Suprapubic skin (tissue), 4 donors: ENCODE measurements around the gene DCAF7. TPM values are rescaled to one million over a fixed set of nuclear protein-coding genes. Genes with fewer than 3 reads are reported as not detected.

ENCODE experiments used
- DNase-seq, 2 donors: peaks; one replicate each; pipeline ENCODE4 v3.0.0-alpha.2; 2019; ENCODE audit warnings: low spot score in 2 of 2
- H3K27ac ChIP-seq: fragments of 200-600 bp; sonication (generic); one replicate; pipeline ENCODE4 v1.5.1; 2019
- H3K27me3 ChIP-seq: fragments of 200-600 bp; sonication (generic); one replicate; pipeline ENCODE4 v1.5.1; 2019
- H3K36me3 ChIP-seq: fragments of 200-600 bp; sonication (generic); one replicate; pipeline ENCODE4 v1.5.1; 2019
- H3K4me1 ChIP-seq: fragments of 200-600 bp; sonication (generic); one replicate; pipeline ENCODE4 v1.5.1; 2019
- H3K4me3 ChIP-seq: fragments of 200-600 bp; sonication (generic); one replicate; pipeline ENCODE4 v1.5.1; 2019; ENCODE audit warnings: mild to moderate bottlenecking
- H3K9me3 ChIP-seq: fragments of 200-600 bp; sonication (generic); one replicate; pipeline ENCODE4 v1.5.1; 2019
- EP300 ChIP-seq: sonication (generic); formaldehyde crosslinking; IDR thresholded peaks from one replicate; pipeline ENCODE4 v1.6.1; 2017; ENCODE audit warnings: antibody characterized with exemption
- POLR2A ChIP-seq, 2 donors: fragments of 450-650 bp; IDR thresholded peaks; one replicate each; pipeline ENCODE4 v1.6.1; 2017; ENCODE audit warnings: antibody characterized with exemption in 2 of 2, mild to moderate bottlenecking in 2 of 2, moderate library complexity in 2 of 2
- POLR2AphosphoS5 ChIP-seq, 3 donors: sonication (generic); formaldehyde crosslinking; IDR thresholded peaks; one replicate each; pipeline ENCODE4 v1.6.1; 2017; ENCODE audit warnings: antibody characterized with exemption in 3 of 3
- WGBS: methylation state at CpG from one replicate; pipeline ENCODE4 v1.1.5; 2018; 5-methylcytosine and 5-hydroxymethylcytosine counted together
- total RNA-seq, 4 donors: library from RNA; depleted of rRNA; stranded (reverse); fragments of >200 nt; gene quantifications; one replicate each; pipeline ENCODE4 v1.1.0, GENCODE V29; 2016
- TF ChIP-seq, protein P1 (sequence below), 2 donors: fragments of 200-600 bp in 1 of 2; fragments of 450-650 bp in 1 of 2; sonication (generic) in 1 of 2; IDR thresholded peaks; one replicate each; pipeline ENCODE4 v1.5.1; 2016 to 2019; ENCODE audit warnings: antibody characterized with exemption in 2 of 2, mild to moderate bottlenecking in 1 of 2, moderate library complexity in 1 of 2

DCAF7 gene
- total RNA-seq, 4 donors from 2014 or later: 22.4 to 30.9 (median 27.4) TPM

DNA sequence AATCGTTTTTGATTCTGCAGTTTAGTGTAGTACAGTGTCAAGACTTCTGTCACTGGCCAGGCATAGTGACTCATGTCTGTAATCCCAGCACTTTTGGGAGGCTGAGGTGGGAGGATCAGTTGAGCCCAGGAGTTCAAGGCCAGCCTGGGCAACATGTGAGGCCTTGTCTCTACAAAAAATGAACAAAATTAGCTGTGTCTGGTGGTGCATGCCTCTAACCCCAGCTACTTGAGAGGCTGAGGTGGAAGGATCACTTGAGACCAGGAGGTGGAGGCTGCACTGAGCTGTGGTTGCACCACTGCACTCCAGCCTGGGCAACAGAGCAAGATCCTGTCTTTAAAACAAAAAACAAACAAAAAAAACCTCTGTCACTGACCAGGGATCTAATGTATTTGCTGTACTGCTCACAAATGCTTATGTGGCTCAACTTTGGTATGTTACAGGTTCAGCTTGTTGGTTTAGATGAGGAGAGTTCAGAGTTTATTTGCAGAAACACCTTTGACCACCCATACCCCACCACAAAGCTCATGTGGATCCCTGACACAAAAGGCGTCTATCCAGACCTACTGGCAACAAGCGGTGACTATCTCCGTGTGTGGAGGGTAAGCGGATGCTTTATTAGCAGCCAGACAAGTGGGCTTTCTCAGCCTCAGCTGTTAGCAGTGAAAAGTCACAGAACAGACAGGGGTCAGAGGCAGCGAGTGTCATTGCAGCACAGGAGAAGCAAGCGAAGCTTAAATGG, 27.9 kb downstream of the DCAF7 start:
- H3K27me3 ChIP-seq: no peaks in the 10 kb centered on the region
- 93% methylated on average over 7 of the region's 7 CpGs for WGBS
- DNase-seq: no peak
- H3K9me3 ChIP-seq: no peaks in the 10 kb centered on the region
- H3K4me1 ChIP-seq: no peaks in the 10 kb centered on the region
- no peak overlapping the region for H3K27ac ChIP-seq
- peaks cover 41% of the 10 kb centered on the region for H3K36me3 ChIP-seq
- H3K4me3 ChIP-seq: no peak overlapping the region
- TF ChIP-seq POLR2AphosphoS5 (IDR thresholded peaks at IDR 0.05): no peak
- no peak for TF ChIP-seq EP300
- TF ChIP-seq, protein P1, sequence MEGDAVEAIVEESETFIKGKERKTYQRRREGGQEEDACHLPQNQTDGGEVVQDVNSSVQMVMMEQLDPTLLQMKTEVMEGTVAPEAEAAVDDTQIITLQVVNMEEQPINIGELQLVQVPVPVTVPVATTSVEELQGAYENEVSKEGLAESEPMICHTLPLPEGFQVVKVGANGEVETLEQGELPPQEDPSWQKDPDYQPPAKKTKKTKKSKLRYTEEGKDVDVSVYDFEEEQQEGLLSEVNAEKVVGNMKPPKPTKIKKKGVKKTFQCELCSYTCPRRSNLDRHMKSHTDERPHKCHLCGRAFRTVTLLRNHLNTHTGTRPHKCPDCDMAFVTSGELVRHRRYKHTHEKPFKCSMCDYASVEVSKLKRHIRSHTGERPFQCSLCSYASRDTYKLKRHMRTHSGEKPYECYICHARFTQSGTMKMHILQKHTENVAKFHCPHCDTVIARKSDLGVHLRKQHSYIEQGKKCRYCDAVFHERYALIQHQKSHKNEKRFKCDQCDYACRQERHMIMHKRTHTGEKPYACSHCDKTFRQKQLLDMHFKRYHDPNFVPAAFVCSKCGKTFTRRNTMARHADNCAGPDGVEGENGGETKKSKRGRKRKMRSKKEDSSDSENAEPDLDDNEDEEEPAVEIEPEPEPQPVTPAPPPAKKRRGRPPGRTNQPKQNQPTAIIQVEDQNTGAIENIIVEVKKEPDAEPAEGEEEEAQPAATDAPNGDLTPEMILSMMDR (IDR thresholded peaks at IDR 0.05): no peak
- no peak for TF ChIP-seq POLR2A (IDR thresholded peaks at IDR 0.05)

DNA sequence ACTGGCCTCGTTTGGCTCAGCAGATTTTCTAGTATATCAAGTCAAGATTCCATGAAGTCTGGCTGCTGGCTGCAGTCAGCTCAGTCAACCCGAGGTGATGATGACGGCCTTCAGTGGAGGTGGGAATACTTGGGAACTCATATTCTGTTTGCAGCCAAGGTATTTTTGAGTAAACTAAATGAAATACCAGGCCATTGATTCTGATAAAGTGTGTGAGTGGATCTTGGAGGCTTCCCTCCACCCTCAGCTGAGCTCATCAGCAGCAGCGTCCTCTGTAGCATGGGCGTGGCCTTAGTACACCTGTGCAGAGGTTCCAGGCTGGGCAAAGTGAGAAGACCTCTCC, 28.5 kb downstream of the DCAF7 start:
- Histone ChIP-seq H3K9me3 (no peaks in the 10 kb centered on the region), H3K4me1 (no peaks in the 10 kb centered on the region), H3K27me3 (no peaks in the 10 kb centered on the region), H3K36me3 (peaks cover 46% of the 10 kb centered on the region), H3K4me3 (no peak overlapping the region), H3K27ac (no peak overlapping the region)
- 84% methylated on average over 5 of the region's 5 CpGs for WGBS
- DNase-seq: no peak
- TF ChIP-seq POLR2A (IDR thresholded peaks at IDR 0.05) (no peak), POLR2AphosphoS5 (IDR thresholded peaks at IDR 0.05) (no peak), EP300 (no peak)

DNA sequence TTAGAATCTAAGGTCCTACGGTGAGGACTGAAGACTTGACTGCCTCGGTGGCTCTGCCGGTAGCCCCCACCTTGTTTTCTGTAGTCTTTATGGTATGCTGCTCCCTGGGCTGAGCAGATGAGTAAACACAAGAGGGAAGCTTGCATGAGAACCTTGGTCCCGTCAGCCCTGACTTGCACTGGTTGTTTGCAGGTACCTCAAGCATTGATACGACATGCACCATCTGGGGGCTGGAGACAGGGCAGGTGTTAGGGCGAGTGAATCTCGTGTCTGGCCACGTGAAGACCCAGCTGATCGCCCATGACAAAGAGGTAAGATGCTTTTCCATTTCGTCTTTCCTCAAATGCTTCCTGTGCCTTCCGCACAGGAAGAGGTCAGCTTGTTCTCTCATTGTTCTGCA, 29.4 kb downstream of the DCAF7 start:
- no peak overlapping the region for H3K27ac ChIP-seq
- 90% methylated on average over 11 of the region's 11 CpGs for WGBS
- TF ChIP-seq EP300: no peak
- TF ChIP-seq POLR2AphosphoS5 (IDR thresholded peaks at IDR 0.05): no peak
- TF ChIP-seq, protein P1 (IDR thresholded peaks at IDR 0.05): no peak
- no peak for TF ChIP-seq POLR2A (IDR thresholded peaks at IDR 0.05)
- H3K4me3 ChIP-seq: no peak overlapping the region
- no peaks in the 10 kb centered on the region for H3K27me3 ChIP-seq
- no peak for DNase-seq
- H3K36me3 ChIP-seq: peaks cover 54% of the 10 kb centered on the region
- no peaks in the 10 kb centered on the region for H3K4me1 ChIP-seq
- H3K9me3 ChIP-seq: no peaks in the 10 kb centered on the region

DNA sequence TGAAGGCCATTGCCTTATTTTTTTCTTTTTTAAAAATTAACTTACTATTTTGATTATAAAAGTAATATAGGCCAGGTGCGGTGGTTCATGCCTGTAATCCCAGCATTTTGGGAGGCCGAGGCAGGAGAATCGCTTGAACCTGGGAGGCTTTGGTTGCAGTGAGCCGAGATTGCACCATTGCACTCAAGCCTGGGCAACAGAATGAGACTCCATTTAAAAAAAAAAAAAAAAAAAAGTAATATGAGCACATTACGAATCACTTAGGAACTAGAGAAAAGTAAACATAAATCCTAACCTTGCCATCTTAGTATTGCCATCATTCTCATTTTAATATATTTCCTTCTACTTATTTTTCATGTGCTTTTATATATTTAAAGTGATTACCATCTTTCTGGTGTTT, 37.5 kb downstream of the DCAF7 start:
- Histone ChIP-seq H3K27me3 (no peaks in the 10 kb centered on the region), H3K4me1 (no peaks in the 10 kb centered on the region), H3K27ac (no peak overlapping the region), H3K9me3 (no peaks in the 10 kb centered on the region), H3K4me3 (no peak overlapping the region), H3K36me3 (peaks cover 86% of the 10 kb centered on the region)
- DNase-seq: no peak
- TF ChIP-seq, protein P1 (IDR thresholded peaks at IDR 0.05): no peak
- TF ChIP-seq POLR2AphosphoS5 (IDR thresholded peaks at IDR 0.05) (no peak), POLR2A (IDR thresholded peaks at IDR 0.05) (no peak), EP300 (no peak)
- 95% methylated on average over 5 of the region's 5 CpGs for WGBS

DNA sequence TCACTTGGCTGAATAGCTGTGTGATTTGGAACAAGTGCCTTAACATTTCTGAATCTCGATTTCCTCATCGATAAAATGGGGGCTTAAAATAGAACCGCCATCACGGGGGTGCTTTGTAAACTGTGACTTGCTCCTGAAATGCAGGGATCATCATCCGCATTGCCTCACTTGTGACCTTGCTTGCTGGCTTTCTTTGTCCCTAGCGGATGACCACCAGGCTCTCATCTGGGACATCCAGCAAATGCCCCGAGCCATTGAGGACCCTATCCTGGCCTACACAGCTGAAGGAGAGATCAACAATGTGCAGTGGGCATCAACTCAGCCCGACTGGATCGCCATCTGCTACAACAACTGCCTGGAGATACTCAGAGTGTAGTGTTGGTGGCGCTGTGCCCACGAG, 38.5 kb downstream of the DCAF7 start:
- DNase-seq: no peak
- H3K36me3 ChIP-seq: peaks cover 80% of the 10 kb centered on the region
- no peaks in the 10 kb centered on the region for H3K9me3 ChIP-seq
- no peak overlapping the region for H3K4me3 ChIP-seq
- no peaks in the 10 kb centered on the region for H3K4me1 ChIP-seq
- no peaks in the 10 kb centered on the region for H3K27me3 ChIP-seq
- 91% methylated on average over 11 of the region's 11 CpGs for WGBS
- TF ChIP-seq POLR2AphosphoS5 (IDR thresholded peaks at IDR 0.05): no peak
- no peak overlapping the region for H3K27ac ChIP-seq

DNA sequence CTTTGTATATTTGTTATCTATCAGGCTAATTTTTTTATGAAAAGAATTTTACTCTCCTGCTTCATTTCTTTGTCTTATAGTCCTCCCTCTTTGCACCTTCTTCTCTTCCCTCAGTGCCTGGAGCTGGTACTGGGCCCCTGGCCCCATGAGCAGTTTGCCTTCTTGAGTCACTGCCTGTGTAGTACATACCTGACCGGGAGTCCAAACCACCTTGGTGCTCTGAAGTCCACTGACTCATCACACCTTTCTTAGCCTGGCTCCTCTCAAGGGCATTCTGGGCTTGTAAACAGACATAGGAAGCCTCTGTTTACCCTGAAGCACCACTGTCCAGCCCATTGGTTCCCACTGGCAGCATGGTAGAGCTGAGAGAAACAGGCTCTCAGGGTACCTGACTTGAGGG, 39.4 kb downstream of the DCAF7 start:
- TF ChIP-seq, protein P1 (IDR thresholded peaks at IDR 0.05): no peak
- TF ChIP-seq EP300 (no peak), POLR2AphosphoS5 (IDR thresholded peaks at IDR 0.05) (no peak), POLR2A (IDR thresholded peaks at IDR 0.05) (no peak)
- 90% methylated on average over 1 of the region's 1 CpG for WGBS
- Histone ChIP-seq H3K27ac (no peak overlapping the region), H3K36me3 (peaks cover 72% of the 10 kb centered on the region), H3K27me3 (no peaks in the 10 kb centered on the region), H3K4me3 (no peak overlapping the region), H3K9me3 (no peaks in the 10 kb centered on the region), H3K4me1 (no peaks in the 10 kb centered on the region)
- no peak for DNase-seq
